ENCODE measurements around the gene COMMD1. TPM values are rescaled to one million over a fixed set of nuclear protein-coding genes. Genes with fewer than 3 reads are reported as not detected.

The COMMD1 gene
- total RNA-seq, 4 donors from 2014 or later = 32.3 to 50.4 (median 44.2) TPM

DNA sequence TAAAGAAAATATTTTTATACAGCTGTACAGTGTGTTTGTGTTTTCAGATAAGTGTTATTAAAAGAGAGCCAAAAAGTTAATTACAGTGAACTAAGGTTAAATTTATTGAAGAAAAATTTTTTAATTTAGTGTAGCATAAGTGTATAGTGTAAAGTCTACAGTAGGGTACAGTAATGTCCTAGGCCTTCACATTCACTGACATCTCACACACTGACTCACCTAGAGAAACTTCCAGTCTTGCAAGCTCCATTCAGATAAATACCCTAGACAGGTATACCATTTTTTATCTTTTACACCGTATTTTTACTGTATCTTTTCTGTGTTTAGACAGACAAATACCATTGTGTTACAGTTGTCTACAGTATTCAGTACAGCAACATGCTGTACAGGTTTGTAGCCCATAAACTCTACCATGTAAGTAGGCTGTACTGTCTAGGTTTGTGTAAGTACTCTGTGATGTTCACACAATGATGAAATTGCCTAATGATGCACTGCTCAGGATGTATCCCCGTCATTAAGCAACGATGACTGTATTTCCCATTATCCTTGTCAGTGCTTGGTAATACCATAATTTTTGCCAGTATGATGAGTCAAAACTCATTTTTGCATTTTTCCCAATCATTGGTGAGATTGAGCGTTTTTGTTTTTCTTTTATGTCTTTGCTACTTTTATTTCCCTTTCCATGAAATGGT is 242.3 kb downstream of the COMMD1 start:
- H3K4me1 ChIP-seq = no peaks in the 10 kb centered on the region
- TF ChIP-seq POLR2AphosphoS5 (IDR thresholded peaks at IDR 0.05) = no peak
- no peak for TF ChIP-seq CTCF (IDR thresholded peaks at IDR 0.05)
- TF ChIP-seq EP300 (IDR thresholded peaks at IDR 0.05) = no peak
- no peak for TF ChIP-seq POLR2A (IDR thresholded peaks at IDR 0.05)
- no peaks in the 10 kb centered on the region for H3K9me3 ChIP-seq
- peaks cover 0 to 5% of the 10 kb centered on the region in 2 donors for H3K36me3 ChIP-seq
- no peak for ATAC-seq
- WGBS, 2 donors (ENCODE audit: low coverage in 1 of 2) = 78 to 95% methylated on average over 4 of the region's 4 CpGs
- no peak overlapping the region for H3K27ac ChIP-seq
- H3K27me3 ChIP-seq = no peaks in the 10 kb centered on the region
- no peak overlapping the region for H3K4me3 ChIP-seq

DNA sequence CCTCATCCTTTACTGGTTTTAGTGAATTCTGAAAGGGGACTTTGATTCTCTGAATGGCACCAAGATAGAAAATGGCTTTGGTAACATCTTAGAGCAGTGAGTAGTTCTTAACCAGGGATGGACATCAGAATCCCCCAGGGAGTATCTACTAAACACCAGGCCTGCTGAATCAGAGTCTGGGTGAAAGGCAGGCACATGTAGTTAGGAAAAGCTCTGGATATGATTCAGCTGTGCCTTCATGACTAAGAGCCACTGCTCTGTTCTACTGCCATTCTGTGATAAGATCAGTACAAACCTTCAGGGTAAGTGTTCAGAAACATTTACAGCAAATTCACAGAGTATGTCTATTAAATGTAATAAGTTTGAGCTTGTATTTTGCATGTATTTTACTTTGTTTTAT is 244.2 kb downstream of the COMMD1 start:
- peak; percentile 28 for ATAC-seq
- Histone ChIP-seq H3K27me3 (no peaks in the 10 kb centered on the region), H3K4me1 (no peaks in the 10 kb centered on the region), H3K27ac (no peak overlapping the region), H3K36me3 (peaks cover 0 to 5% of the 10 kb centered on the region in 2 donors), H3K9me3 (no peaks in the 10 kb centered on the region), H3K4me3 (no peak overlapping the region)
- TF ChIP-seq EP300 (IDR thresholded peaks at IDR 0.05) = no peak
- TF ChIP-seq POLR2AphosphoS5 (IDR thresholded peaks at IDR 0.05) = no peak
- no peak for TF ChIP-seq POLR2A (IDR thresholded peaks at IDR 0.05)
- no peak for TF ChIP-seq CTCF (IDR thresholded peaks at IDR 0.05)

DNA sequence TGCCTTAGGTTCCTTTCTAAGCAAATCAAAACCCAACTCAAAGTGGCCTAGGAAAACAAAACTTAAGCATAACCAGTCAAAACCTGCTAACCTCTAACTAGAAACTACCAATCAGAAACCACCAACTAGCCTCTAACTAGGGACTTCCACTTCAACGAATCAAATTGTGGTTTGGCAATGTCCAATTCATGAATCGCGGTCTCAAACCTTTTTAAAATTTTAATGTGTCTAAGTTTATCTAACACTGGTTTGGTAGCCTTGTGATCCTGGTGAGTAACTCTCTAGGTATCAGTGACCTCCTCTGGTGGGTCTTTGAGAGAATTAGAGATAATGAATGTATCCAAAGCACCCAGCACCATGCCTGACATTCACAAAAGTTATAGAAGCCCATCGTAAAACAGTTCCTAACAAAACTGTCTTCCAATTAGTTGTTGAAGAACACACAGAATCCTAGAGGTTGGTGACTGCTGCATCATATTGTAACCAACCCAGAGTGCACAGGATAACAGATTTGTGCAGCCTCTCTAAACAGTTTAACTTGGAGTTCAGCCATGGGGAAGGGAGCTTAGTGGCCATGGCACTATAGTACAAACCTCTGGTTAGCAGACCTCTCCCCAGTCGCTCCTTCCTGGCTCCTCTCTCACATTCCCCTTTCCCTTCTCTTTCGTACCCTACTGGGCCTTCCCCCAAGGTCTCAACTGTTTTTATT is 245.3 kb downstream of the COMMD1 start:
- Histone ChIP-seq H3K36me3 (peaks cover 0 to 5% of the 10 kb centered on the region in 2 donors), H3K27me3 (no peaks in the 10 kb centered on the region), H3K4me3 (no peak overlapping the region), H3K27ac (no peak overlapping the region), H3K4me1 (no peaks in the 10 kb centered on the region), H3K9me3 (peaks cover 0 to 10% (median 0%) of the 10 kb centered on the region in 3 donors)
- ATAC-seq = no peak
- 75 to 91% methylated on average over 4 to 6 of the region's 6 CpGs for WGBS, 2 donors (ENCODE audit: low coverage in 1 of 2)
- TF ChIP-seq CTCF (IDR thresholded peaks at IDR 0.05) (no peak), EP300 (IDR thresholded peaks at IDR 0.05) (no peak), POLR2A (IDR thresholded peaks at IDR 0.05) (no peak), POLR2AphosphoS5 (IDR thresholded peaks at IDR 0.05) (no peak)

DNA sequence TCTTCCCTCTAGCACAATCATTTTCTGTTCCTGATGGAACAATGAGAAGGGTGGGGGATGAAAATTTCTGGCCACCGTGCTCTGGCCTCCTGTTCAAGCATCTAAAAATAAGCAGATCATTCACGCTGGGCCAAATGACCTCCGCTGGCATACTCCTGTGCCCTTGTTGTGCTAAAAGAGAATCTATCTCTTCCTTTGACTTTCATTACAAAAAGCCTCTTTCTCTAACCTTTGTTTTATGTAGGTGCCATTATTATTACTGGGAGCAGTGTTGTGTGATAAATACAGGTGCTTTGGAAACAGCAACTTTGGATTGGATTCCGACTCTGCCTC is 245.8 kb downstream of the COMMD1 start:
- Histone ChIP-seq H3K36me3 (peaks cover 0 to 5% of the 10 kb centered on the region in 2 donors), H3K27ac (no peak overlapping the region), H3K4me1 (no peaks in the 10 kb centered on the region), H3K9me3 (peaks cover 0 to 10% (median 0%) of the 10 kb centered on the region in 3 donors), H3K27me3 (no peaks in the 10 kb centered on the region), H3K4me3 (no peak overlapping the region)
- no peak for TF ChIP-seq EP300 (IDR thresholded peaks at IDR 0.05)
- TF ChIP-seq POLR2AphosphoS5 (IDR thresholded peaks at IDR 0.05) = no peak
- no peak for TF ChIP-seq CTCF (IDR thresholded peaks at IDR 0.05)
- ATAC-seq = no peak
- WGBS, 2 donors (ENCODE audit: low coverage in 1 of 2) = 78 to 100% methylated on average over 1 to 4 of the region's 4 CpGs

DNA sequence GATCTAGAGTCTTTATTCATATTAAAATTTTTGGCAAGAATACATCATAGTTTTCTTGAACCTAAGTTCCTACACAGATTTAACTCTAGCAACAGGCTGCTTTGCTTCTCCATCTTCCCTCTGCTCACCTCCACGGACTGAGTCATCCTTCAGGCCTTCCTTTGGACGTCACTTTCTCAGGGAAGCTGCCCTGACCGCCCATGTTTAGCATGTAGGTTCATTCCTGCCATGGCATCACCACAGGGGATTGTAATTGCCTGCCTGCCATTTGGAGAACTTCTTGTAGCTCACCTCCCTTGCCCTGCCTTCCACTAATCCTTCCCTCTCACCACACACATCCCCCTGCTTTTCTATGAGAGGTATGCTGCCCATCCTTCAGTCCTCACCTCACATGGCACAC is 246.5 kb downstream of the COMMD1 start:
- Histone ChIP-seq H3K4me3 (no peak overlapping the region), H3K9me3 (peaks cover 0 to 10% (median 0%) of the 10 kb centered on the region in 3 donors), H3K4me1 (no peaks in the 10 kb centered on the region), H3K27ac (no peak overlapping the region), H3K36me3 (no peaks in the 10 kb centered on the region), H3K27me3 (no peaks in the 10 kb centered on the region)
- TF ChIP-seq EP300 (IDR thresholded peaks at IDR 0.05) (no peak), POLR2A (IDR thresholded peaks at IDR 0.05) (no peak), POLR2AphosphoS5 (IDR thresholded peaks at IDR 0.05) (no peak), CTCF (IDR thresholded peaks at IDR 0.05) (no peak)
- 75 to 85% methylated on average over 3 of the region's 3 CpGs for WGBS, 2 donors (ENCODE audit: low coverage in 1 of 2)
- no peak for ATAC-seq

Data from gastroesophageal sphincter (tissue), 4 donors.